Fibroblast of villous mesenchyme (primary cell): ENCODE data around the gene MAP4. TPM values are rescaled to one million over a fixed set of nuclear protein-coding genes. Genes with fewer than 3 reads are reported as not detected.

ENCODE experiments used
- DNase-seq: peaks from one replicate; pipeline ENCODE4 v3.0.0-alpha.2; 2010; ENCODE audit warnings: low read depth
- H3K4me3 ChIP-seq: 2 replicates; pipeline ENCODE4 v1.5.1; 2011; ENCODE audit warnings: low read depth, mild to moderate bottlenecking, low read length
- total RNA-seq: library from RNA; depleted of rRNA; stranded (reverse); fragments of >200 nt; gene quantifications from 2 replicates; pipeline ENCODE4 v1.2.3, GENCODE V29; 2012
- TF ChIP-seq, protein P1 (sequence below): IDR thresholded peaks from 2 replicates; pipeline ENCODE4 v1.5.1; 2012; ENCODE audit warnings: low read depth, mild to moderate bottlenecking, low read length; ENCODE audit not compliant: insufficient read depth

Gene MAP4
- total RNA-seq, 1 donor, result 111 TPM

DNA sequence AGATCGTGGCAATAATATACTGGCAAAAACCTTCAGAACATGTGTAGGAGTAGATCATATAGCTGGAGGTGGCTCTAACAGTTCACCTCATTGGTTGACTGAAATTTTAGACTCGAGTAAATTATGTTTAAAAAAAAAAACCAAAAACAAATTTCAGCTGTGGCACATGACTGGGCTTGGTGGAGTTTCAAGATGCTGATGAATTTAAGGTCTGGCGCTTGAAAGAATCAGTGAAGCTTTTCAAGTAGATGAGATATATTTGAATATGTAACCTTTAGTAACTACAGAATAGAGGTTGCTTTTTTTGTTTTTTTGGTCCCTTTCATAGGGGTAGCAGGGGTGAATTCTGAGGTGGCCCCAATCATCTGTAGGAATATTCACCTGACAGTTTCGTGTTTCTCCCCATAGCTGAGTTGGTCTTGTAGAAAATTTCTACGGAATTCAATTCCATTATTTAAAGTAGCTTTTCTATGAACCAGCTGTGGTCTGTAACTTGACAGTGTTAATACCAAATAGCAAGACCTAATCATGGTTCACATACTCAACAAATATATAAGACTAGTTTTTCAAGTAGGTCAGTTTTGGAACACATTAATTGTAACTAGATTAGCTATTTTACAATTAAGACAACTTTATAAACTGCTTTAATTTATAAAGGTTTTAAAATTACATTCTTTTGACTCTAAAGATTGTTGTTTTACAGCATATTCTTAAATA is 65.6 kb downstream of the MAP4 start:
- no peak for DNase-seq
- TF ChIP-seq, protein P1, sequence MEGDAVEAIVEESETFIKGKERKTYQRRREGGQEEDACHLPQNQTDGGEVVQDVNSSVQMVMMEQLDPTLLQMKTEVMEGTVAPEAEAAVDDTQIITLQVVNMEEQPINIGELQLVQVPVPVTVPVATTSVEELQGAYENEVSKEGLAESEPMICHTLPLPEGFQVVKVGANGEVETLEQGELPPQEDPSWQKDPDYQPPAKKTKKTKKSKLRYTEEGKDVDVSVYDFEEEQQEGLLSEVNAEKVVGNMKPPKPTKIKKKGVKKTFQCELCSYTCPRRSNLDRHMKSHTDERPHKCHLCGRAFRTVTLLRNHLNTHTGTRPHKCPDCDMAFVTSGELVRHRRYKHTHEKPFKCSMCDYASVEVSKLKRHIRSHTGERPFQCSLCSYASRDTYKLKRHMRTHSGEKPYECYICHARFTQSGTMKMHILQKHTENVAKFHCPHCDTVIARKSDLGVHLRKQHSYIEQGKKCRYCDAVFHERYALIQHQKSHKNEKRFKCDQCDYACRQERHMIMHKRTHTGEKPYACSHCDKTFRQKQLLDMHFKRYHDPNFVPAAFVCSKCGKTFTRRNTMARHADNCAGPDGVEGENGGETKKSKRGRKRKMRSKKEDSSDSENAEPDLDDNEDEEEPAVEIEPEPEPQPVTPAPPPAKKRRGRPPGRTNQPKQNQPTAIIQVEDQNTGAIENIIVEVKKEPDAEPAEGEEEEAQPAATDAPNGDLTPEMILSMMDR, result no peak
- H3K4me3 ChIP-seq, result no peak overlapping the region

DNA sequence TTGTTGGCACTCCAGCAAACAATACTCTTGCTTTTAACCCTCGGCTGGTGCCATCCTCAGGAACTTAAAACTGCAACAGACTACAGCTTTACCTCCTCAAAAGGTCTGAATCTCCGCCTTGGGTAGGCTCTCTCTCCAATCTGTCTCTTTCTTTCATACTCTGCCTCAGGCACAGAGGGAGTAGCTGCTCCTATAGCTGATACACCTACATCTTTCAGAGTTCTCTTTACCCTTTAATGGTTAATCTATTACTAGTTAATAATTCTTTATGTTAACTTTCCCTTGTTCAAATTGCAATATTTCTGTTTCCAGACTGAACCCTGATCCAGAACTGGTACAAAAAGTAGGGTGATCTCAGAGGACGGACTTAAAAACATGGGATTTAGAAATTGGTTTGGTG is 66.2 kb downstream of the MAP4 start:
- TF ChIP-seq, protein P1, result no peak
- no peak overlapping the region for H3K4me3 ChIP-seq
- no peak for DNase-seq

DNA sequence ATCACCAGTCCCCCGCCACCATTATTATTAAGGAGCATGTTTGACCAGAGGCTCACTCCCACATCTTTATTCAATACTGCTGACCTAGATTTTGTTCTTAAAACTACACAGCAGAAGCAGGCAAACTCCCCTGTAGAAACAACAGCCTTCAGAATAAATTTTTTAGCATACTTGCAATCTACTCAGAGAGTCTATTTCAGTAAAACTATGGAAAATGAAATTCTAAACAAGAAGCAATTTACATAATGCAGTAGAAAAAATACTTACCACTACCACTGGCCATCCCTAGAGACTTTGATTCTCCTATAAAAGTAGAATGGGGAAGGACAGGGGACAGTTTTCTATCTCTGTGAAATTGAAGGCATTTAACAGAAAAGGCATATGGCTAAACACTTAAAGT is 76.0 kb downstream of the MAP4 start:
- no peak for DNase-seq
- no peak overlapping the region for H3K4me3 ChIP-seq
- TF ChIP-seq, protein P1, result no peak

DNA sequence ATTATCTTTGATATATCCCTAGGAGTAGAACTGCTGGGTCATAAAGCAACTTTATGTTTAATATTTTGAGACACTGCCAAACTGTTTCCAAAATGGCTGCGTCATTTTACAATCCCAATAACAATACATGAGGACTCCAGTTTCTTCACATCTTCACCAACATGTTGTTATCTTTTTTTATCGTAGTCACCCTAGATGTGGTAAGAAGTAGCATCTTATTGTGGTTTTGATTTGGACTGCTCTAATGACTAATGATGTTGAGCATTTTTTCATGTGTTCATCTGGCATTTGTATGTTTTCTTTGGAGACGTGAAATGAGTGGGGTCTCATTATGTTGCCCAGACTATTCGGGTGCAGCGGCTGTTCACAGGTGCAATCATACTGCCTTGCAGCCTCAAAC is 83.8 kb downstream of the MAP4 start:
- no peak overlapping the region for H3K4me3 ChIP-seq
- DNase-seq, result peak; percentile 31
- TF ChIP-seq, protein P1, result no peak

DNA sequence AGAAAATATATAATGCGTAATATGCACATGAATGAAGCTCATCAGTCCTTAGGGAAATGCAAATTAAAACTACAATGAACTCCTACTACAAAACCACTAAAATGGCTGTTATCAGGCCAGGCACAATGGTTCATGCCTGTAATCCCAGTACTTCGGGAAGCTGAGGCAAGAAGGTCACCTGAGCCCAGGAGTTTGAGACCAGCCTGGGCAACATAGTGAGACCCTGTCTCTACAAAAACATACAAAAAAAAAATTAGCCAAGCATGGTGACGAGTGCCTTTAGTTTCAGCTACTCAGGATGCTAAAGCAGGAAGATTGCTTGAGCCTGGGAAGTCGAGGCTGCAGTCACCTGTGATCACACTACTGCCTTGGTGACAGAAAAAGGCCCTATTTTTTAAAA is 85.2 kb downstream of the MAP4 start:
- DNase-seq, result no peak
- TF ChIP-seq, protein P1, result no peak

DNA sequence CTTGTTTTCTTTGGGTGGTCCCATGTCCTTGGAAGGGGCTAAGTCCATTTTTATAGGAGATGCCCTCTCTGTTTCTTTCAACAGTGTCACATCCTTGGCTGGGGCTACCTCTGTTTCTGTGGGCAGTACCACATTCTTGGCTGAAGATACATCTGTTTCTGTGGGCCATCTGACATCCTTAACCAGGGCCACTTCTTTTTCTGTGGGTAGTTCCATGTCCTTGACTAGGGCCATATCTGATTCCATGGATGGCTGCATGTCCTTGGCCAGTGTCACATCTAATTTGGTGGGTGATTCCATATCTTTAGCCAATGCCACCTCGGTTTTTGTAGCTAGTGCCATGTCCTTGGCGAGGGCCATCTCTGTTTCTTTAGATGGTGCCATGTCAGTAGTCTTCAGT is 99.5 kb downstream of the MAP4 start:
- TF ChIP-seq, protein P1, result no peak
- DNase-seq, result no peak
- no peak overlapping the region for H3K4me3 ChIP-seq

More for the DNA sequence above, 85.2 kb downstream of the MAP4 start:
- H3K4me3 ChIP-seq, result no peak overlapping the region

DNA sequence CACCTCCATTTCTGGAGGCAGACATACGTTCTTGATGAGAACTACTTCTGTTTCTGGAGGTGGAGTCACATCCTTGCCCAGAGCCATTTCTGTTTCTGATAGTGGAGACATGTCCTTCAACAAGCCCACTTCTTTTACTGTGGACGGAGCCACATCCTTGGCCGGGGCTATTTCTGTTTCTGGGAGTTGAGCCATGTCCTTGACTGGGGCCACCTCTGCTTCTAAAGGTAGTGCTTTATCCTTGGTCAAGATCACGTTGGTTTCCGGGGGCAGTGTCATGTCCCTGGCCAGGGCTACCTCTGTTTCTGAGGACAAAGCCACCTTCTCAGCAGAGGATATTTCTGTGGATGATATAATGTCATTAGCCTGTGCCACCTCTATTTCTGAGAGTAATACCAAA is 100.0 kb downstream of the MAP4 start:
- no peak overlapping the region for H3K4me3 ChIP-seq
- TF ChIP-seq, protein P1, result no peak
- no peak for DNase-seq
